SK-N-SH (cell line): ENCODE measurements around the gene PIAS1. TPM values are rescaled to one million over a fixed set of nuclear protein-coding genes. Genes with fewer than 3 reads are reported as not detected.

ENCODE experiments used
- CTCF ChIA-PET: fragments of 300-600, 350-600 bp; formaldehyde crosslinking; extraction: SDS; loops from one replicate; lab custom pipeline; 2021; lab: Yijun Ruan, JAX
- POLR2A ChIA-PET: fragments of 350-600 bp; sonication (Branson Sonifier 250); formaldehyde crosslinking; extraction: SDS; loops from one replicate; lab custom pipeline; 2020; ENCODE audit warnings: antibody characterized with exemption, inconsistent platforms; lab: Yijun Ruan, JAX
- DNase-seq: peaks from one replicate; pipeline ENCODE4 v3.0.0; 2012
- H2AFZ ChIP-seq: fragments of 200-600 bp; sonication (generic); 2 replicates; pipeline ENCODE4 v1.8.1; 2016; ENCODE audit warnings: antibody characterized with exemption, mild to moderate bottlenecking, low read depth
- H3F3A ChIP-seq: fragments of 200-600 bp; sonication (generic); replicated peaks from 2 replicates; pipeline ENCODE3; 2016; ENCODE audit warnings: antibody characterized with exemption, mild to moderate bottlenecking; ENCODE audit not compliant: insufficient read depth
- H3K27ac ChIP-seq, 2 experiments: fragments of 200-500 bp in 1 of 2; fragments of 200-600 bp in 1 of 2; sonication (Bioruptor generic) in 1 of 2; sonication (generic), shearing (Covaris generic) in 1 of 2; 2 replicates each; pipeline versions ENCODE4 v1.5.1 to v1.6.1; 2014 to 2016; ENCODE audit warnings: low read depth in 2 of 2, inconsistent platforms in 1 of 2, low read length in 1 of 2, mild to moderate bottlenecking in 1 of 2, mixed read lengths in 1 of 2
- H3K27me3 ChIP-seq: fragments of 200-600 bp; sonication (generic), shearing (Covaris generic); 2 replicates; pipeline ENCODE4 v1.6.1; 2016; ENCODE audit warnings: mixed run types; ENCODE audit not compliant: insufficient read depth
- H3K36me3 ChIP-seq, 2 experiments: fragments of 200-500 bp in 1 of 2; fragments of 200-600 bp in 1 of 2; sonication (Bioruptor generic) in 1 of 2; sonication (generic) in 1 of 2; replicated peaks in 1 of 2; 2 replicates each; pipeline versions ENCODE3 to v1.5.1; 2014 to 2016; ENCODE audit warnings: low read length in 1 of 2, mild to moderate bottlenecking in 1 of 2; ENCODE audit not compliant: insufficient read depth in 2 of 2, control insufficient read depth in 1 of 2
- H3K4me1 ChIP-seq, 2 experiments: fragments of 200-500 bp in 1 of 2; fragments of 200-600 bp in 1 of 2; sonication (Bioruptor generic) in 1 of 2; sonication (generic), shearing (Covaris generic) in 1 of 2; 2 replicates each; pipeline versions ENCODE4 v1.5.1 to v1.6.1; 2014 to 2016; ENCODE audit warnings: low read depth in 1 of 2, low read length in 1 of 2, mixed run types in 1 of 2; ENCODE audit not compliant: insufficient read depth in 2 of 2, control insufficient read depth in 1 of 2
- H3K4me2 ChIP-seq: fragments of 200-600 bp; sonication (generic), shearing (Covaris generic); 2 replicates; pipeline ENCODE4 v1.6.1; 2017; ENCODE audit warnings: mixed run types
- H3K4me3 ChIP-seq, 2 experiments: fragments of 200-500 bp in 1 of 2; fragments of 200-600 bp in 1 of 2; sonication (Bioruptor generic) in 1 of 2; sonication (generic), shearing (Covaris generic) in 1 of 2; 2 replicates each; pipeline versions ENCODE4 v1.5.1 to v1.8.1; 2014 to 2016; ENCODE audit warnings: low read depth in 2 of 2, inconsistent platforms in 1 of 2, low read length in 1 of 2, mild to moderate bottlenecking in 1 of 2, mixed read lengths in 1 of 2, moderate library complexity in 1 of 2
- H3K79me2 ChIP-seq: fragments of 200-600 bp; sonication (generic); 2 replicates; pipeline ENCODE4 v1.8.1; 2017; ENCODE audit warnings: mild to moderate bottlenecking; ENCODE audit not compliant: insufficient read depth
- H3K9ac ChIP-seq: fragments of 200-600 bp; sonication (generic); 2 replicates; pipeline ENCODE4 v1.6.1; 2017; ENCODE audit warnings: mixed run types
- H3K9me2 ChIP-seq: fragments of 200-600 bp; sonication (generic); 2 replicates; pipeline ENCODE4 v1.6.1; 2017; ENCODE audit warnings: mixed run types
- H3K9me3 ChIP-seq: fragments of 200-600 bp; sonication (generic); 2 replicates; pipeline ENCODE4 v1.6.1; 2017; ENCODE audit warnings: mixed run types, mild to moderate bottlenecking, moderate library complexity
- H4K20me1 ChIP-seq: fragments of 200-600 bp; sonication (generic); 2 replicates; pipeline ENCODE4 v1.6.1; 2017; ENCODE audit warnings: mild to moderate bottlenecking, mixed run types; ENCODE audit not compliant: insufficient read depth
- CHD2 ChIP-seq: fragments of 150-350 bp; IDR thresholded peaks from 2 replicates; pipeline ENCODE4 v1.6.1; 2018; ENCODE audit warnings: low read length; ENCODE audit not compliant: partially characterized antibody
- EZH2phosphoT487 ChIP-seq: fragments of 200-600 bp; sonication (generic); IDR thresholded peaks from 2 replicates; pipeline ENCODE4 v1.6.1; 2017; ENCODE audit warnings: low read depth, mixed run types, mild to moderate bottlenecking, antibody characterized with exemption, moderate library complexity, borderline replicate concordance
- FOXJ3 ChIP-seq: sonication (generic); formaldehyde crosslinking; IDR thresholded peaks from 2 replicates; pipeline ENCODE4 v1.5.1; 2020; ENCODE audit warnings: mild to moderate bottlenecking, missing genetic modification reagents
- FOXM1 ChIP-seq: IDR thresholded peaks from 2 replicates; pipeline ENCODE4 v1.4.0; 2012; ENCODE audit warnings: low read depth, mild to moderate bottlenecking
- GATA2 ChIP-seq: sonication (generic); formaldehyde crosslinking; IDR thresholded peaks from 2 replicates; pipeline ENCODE4 v1.5.0; 2020; ENCODE audit warnings: mild to moderate bottlenecking, missing genetic modification reagents
- JUND ChIP-seq: IDR thresholded peaks from 2 replicates; pipeline ENCODE4 v1.4.0; 2012
- NFIC ChIP-seq: IDR thresholded peaks from 2 replicates; pipeline ENCODE4 v1.4.0; 2012; ENCODE audit warnings: borderline replicate concordance
- NRF1 ChIP-seq: IDR thresholded peaks from 2 replicates; pipeline ENCODE4 v1.6.1; 2012; ENCODE audit warnings: low read depth, mild to moderate bottlenecking, low read length
- RAD21 ChIP-seq: IDR thresholded peaks from 2 replicates; pipeline ENCODE4 v1.6.1; 2012; ENCODE audit warnings: mild to moderate bottlenecking, low read length
- RCOR1 ChIP-seq: fragments of 150-350 bp; IDR thresholded peaks from 2 replicates; pipeline ENCODE4 v1.6.1; 2017; ENCODE audit warnings: antibody characterized with exemption, low read length
- SIN3A ChIP-seq: IDR thresholded peaks from 2 replicates; pipeline ENCODE4 v1.6.1; 2012; ENCODE audit warnings: low read depth, mild to moderate bottlenecking, low read length, moderate library complexity, borderline replicate concordance
- SMC3 ChIP-seq: IDR thresholded peaks from 2 replicates; pipeline ENCODE4 v1.6.1; 2012; ENCODE audit warnings: low read depth, low read length, improper control_type of control experiment
- TAF1 ChIP-seq: IDR thresholded peaks from 2 replicates; pipeline ENCODE4 v1.6.1; 2012; ENCODE audit warnings: low read depth, mild to moderate bottlenecking, low read length, moderate library complexity, borderline replicate concordance
- YY1 ChIP-seq: IDR thresholded peaks from 2 replicates; pipeline ENCODE4 v1.4.0; 2012; ENCODE audit warnings: low read depth, mild to moderate bottlenecking
- WGBS: methylation state at CpG from one replicate; pipeline ENCODE4 v1.1.6; 2017; ENCODE audit warnings: low lambda C conversion rate; 5-methylcytosine and 5-hydroxymethylcytosine counted together
- polyA plus RNA-seq, 3 experiments: library from polyadenylated mRNA; depleted of rRNA; stranded (reverse); fragments of >200 nt; gene quantifications; 2 replicates each; pipeline ENCODE4 v1.2.3, GENCODE V29; 2012
- TF ChIP-seq, protein P1 (sequence below): fragments of 150-350 bp; IDR thresholded peaks from 2 replicates; pipeline ENCODE4 v1.6.1; 2016; ENCODE audit warnings: mild to moderate bottlenecking, low read depth, low read length
- TF ChIP-seq, protein P2 (sequence below): IDR thresholded peaks from 2 replicates; pipeline ENCODE4 v1.4.0; 2012; ENCODE audit warnings: low read depth, borderline replicate concordance
- TF ChIP-seq, protein P3 (sequence below): IDR thresholded peaks from 2 replicates; pipeline ENCODE4 v1.4.0; 2012; ENCODE audit warnings: low read depth, borderline replicate concordance
- TF ChIP-seq, protein P4 (sequence below): IDR thresholded peaks from 2 replicates; pipeline ENCODE4 v1.6.1; 2012; ENCODE audit warnings: mild to moderate bottlenecking, low read depth, low read length, moderate library complexity
- TF ChIP-seq, protein P5 (sequence below): fragments of 200-600 bp; sonication (generic); IDR thresholded peaks from 2 replicates; pipeline ENCODE4 v1.6.1; 2017; ENCODE audit warnings: antibody characterized with exemption, mild to moderate bottlenecking, moderate library complexity

The PIAS1 gene
- polyA plus RNA-seq, 1 of the 3 experiments (the other 2 are of a cell fraction), result 9.0 TPM

DNA sequence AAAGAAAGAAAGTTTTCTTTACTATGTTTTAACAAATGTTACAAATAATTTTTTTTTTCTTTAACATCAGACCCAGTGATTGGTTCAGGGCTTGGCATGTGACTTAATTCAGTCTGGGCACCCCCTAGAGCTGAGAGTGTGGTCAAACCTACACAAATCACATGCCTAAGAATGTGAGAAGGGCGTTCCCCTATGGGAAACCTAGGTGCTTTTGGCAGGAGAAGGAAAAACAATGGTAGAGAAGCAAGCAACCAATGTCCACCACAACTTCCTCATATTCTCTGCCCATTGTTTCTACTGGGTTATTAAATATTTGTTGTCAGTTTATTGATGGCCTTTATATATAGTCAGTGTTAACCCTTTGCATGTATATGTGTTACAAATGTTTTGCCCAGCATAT, 21.4 kb upstream of the PIAS1 start:
- no peaks in the 10 kb centered on the region for H3K9me3 ChIP-seq
- H3K4me1 ChIP-seq, result no peaks in the 10 kb centered on the region
- ChIA-PET CTCF (no interaction called here), POLR2A (no interaction called here)
- no peaks in the 10 kb centered on the region for H4K20me1 ChIP-seq
- H3K9ac ChIP-seq, result no peak overlapping the region
- H3K4me3 ChIP-seq, result no peak overlapping the region
- no peaks in the 10 kb centered on the region for H3K79me2 ChIP-seq
- no peak for DNase-seq
- no peaks in the 10 kb centered on the region for H3K9me2 ChIP-seq
- WGBS, result 34% methylated on average over 1 of the region's 1 CpG
- TF ChIP-seq NRF1, result no peak
- H3K27ac ChIP-seq, result no peak overlapping the region
- H3F3A ChIP-seq, result no peaks in the 10 kb centered on the region
- H2AFZ ChIP-seq, result no peak overlapping the region
- H3K27me3 ChIP-seq, result 0 out of 2 replicates have a peak, but pooled peaks cover 3% of the 10 kb centered on the region
- no peaks in the 10 kb centered on the region for H3K36me3 ChIP-seq
- no peak overlapping the region for H3K4me2 ChIP-seq

DNA sequence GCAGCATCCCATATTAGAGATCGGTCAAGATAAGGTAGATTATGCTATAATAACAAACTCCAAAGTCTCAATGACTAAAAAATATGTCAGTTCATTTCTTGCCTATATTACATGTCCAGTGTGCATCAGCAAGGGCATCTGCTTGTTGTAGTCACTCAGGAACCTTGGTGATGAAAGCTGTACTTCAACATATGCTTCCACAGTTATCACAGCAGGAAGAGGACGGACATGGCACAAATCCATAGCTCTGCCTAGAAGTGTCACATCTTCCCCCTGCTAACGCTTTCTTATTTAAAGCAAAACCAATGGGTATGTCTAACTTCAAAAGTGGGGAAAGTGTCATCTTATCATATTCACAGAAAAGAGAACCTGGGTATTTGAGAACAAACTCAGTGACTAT, 20.0 kb upstream of the PIAS1 start:
- ChIA-PET POLR2A (no interaction called here), CTCF (interaction anchor here (0.6 to 1.2 kb wide), 2 partner anchors 36 to 171 kb away, joined by 3 to 4 read pairs; no protein-coding TSS in a partner anchor)
- Histone ChIP-seq H2AFZ (no peak overlapping the region), H3K4me1 (no peaks in the 10 kb centered on the region), H4K20me1 (no peaks in the 10 kb centered on the region), H3K4me3 (no peak overlapping the region), H3F3A (no peaks in the 10 kb centered on the region), H3K9me2 (no peaks in the 10 kb centered on the region), H3K9me3 (no peaks in the 10 kb centered on the region), H3K79me2 (no peaks in the 10 kb centered on the region), H3K27me3 (no peaks in the 10 kb centered on the region), H3K36me3 (no peaks in the 10 kb centered on the region), H3K9ac (no peak overlapping the region), H3K27ac (no peak overlapping the region), H3K4me2 (no peak overlapping the region)
- whole genome bisulfite sequencing, result 68% methylated on average over 3 of the region's 3 CpGs
- no peak for DNase-seq
- TF ChIP-seq JUND, result no peak
- no peak for TF ChIP-seq FOXJ3
- TF ChIP-seq EZH2phosphoT487, result no peak
- TF ChIP-seq, protein P1, sequence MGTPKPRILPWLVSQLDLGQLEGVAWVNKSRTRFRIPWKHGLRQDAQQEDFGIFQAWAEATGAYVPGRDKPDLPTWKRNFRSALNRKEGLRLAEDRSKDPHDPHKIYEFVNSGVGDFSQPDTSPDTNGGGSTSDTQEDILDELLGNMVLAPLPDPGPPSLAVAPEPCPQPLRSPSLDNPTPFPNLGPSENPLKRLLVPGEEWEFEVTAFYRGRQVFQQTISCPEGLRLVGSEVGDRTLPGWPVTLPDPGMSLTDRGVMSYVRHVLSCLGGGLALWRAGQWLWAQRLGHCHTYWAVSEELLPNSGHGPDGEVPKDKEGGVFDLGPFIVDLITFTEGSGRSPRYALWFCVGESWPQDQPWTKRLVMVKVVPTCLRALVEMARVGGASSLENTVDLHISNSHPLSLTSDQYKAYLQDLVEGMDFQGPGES, result no peak
- no peak for TF ChIP-seq NRF1
- no peak for TF ChIP-seq TAF1
- TF ChIP-seq FOXM1, result no peak
- TF ChIP-seq NFIC, result no peak
- TF ChIP-seq SIN3A, result no peak
- no peak for TF ChIP-seq GATA2
- TF ChIP-seq RCOR1, result no peak
- TF ChIP-seq, protein P2, sequence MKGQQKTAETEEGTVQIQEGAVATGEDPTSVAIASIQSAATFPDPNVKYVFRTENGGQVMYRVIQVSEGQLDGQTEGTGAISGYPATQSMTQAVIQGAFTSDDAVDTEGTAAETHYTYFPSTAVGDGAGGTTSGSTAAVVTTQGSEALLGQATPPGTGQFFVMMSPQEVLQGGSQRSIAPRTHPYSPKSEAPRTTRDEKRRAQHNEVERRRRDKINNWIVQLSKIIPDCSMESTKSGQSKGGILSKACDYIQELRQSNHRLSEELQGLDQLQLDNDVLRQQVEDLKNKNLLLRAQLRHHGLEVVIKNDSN, result no peak
- TF ChIP-seq, protein P3, sequence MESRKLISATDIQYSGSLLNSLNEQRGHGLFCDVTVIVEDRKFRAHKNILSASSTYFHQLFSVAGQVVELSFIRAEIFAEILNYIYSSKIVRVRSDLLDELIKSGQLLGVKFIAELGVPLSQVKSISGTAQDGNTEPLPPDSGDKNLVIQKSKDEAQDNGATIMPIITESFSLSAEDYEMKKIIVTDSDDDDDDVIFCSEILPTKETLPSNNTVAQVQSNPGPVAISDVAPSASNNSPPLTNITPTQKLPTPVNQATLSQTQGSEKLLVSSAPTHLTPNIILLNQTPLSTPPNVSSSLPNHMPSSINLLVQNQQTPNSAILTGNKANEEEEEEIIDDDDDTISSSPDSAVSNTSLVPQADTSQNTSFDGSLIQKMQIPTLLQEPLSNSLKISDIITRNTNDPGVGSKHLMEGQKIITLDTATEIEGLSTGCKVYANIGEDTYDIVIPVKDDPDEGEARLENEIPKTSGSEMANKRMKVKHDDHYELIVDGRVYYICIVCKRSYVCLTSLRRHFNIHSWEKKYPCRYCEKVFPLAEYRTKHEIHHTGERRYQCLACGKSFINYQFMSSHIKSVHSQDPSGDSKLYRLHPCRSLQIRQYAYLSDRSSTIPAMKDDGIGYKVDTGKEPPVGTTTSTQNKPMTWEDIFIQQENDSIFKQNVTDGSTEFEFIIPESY, result no peak
- no peak for TF ChIP-seq SMC3
- no peak for TF ChIP-seq CHD2
- no peak for TF ChIP-seq YY1
- no peak for TF ChIP-seq RAD21
- TF ChIP-seq, protein P4, sequence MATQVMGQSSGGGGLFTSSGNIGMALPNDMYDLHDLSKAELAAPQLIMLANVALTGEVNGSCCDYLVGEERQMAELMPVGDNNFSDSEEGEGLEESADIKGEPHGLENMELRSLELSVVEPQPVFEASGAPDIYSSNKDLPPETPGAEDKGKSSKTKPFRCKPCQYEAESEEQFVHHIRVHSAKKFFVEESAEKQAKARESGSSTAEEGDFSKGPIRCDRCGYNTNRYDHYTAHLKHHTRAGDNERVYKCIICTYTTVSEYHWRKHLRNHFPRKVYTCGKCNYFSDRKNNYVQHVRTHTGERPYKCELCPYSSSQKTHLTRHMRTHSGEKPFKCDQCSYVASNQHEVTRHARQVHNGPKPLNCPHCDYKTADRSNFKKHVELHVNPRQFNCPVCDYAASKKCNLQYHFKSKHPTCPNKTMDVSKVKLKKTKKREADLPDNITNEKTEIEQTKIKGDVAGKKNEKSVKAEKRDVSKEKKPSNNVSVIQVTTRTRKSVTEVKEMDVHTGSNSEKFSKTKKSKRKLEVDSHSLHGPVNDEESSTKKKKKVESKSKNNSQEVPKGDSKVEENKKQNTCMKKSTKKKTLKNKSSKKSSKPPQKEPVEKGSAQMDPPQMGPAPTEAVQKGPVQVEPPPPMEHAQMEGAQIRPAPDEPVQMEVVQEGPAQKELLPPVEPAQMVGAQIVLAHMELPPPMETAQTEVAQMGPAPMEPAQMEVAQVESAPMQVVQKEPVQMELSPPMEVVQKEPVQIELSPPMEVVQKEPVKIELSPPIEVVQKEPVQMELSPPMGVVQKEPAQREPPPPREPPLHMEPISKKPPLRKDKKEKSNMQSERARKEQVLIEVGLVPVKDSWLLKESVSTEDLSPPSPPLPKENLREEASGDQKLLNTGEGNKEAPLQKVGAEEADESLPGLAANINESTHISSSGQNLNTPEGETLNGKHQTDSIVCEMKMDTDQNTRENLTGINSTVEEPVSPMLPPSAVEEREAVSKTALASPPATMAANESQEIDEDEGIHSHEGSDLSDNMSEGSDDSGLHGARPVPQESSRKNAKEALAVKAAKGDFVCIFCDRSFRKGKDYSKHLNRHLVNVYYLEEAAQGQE, result no peak
- TF ChIP-seq, protein P5, sequence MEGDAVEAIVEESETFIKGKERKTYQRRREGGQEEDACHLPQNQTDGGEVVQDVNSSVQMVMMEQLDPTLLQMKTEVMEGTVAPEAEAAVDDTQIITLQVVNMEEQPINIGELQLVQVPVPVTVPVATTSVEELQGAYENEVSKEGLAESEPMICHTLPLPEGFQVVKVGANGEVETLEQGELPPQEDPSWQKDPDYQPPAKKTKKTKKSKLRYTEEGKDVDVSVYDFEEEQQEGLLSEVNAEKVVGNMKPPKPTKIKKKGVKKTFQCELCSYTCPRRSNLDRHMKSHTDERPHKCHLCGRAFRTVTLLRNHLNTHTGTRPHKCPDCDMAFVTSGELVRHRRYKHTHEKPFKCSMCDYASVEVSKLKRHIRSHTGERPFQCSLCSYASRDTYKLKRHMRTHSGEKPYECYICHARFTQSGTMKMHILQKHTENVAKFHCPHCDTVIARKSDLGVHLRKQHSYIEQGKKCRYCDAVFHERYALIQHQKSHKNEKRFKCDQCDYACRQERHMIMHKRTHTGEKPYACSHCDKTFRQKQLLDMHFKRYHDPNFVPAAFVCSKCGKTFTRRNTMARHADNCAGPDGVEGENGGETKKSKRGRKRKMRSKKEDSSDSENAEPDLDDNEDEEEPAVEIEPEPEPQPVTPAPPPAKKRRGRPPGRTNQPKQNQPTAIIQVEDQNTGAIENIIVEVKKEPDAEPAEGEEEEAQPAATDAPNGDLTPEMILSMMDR, result no peak
